ENCODE measurements around the gene ADAM17. TPM values are rescaled to one million over a fixed set of nuclear protein-coding genes. Genes with fewer than 3 reads are reported as not detected.

ADAM17 gene
- total and polyA plus RNA-seq, 9 of the 15 experiments (the other 6 are each of a cell fraction or from before 2014, with no cell fraction given): 5.8 to 30.0 (median 19.0) TPM

DNA sequence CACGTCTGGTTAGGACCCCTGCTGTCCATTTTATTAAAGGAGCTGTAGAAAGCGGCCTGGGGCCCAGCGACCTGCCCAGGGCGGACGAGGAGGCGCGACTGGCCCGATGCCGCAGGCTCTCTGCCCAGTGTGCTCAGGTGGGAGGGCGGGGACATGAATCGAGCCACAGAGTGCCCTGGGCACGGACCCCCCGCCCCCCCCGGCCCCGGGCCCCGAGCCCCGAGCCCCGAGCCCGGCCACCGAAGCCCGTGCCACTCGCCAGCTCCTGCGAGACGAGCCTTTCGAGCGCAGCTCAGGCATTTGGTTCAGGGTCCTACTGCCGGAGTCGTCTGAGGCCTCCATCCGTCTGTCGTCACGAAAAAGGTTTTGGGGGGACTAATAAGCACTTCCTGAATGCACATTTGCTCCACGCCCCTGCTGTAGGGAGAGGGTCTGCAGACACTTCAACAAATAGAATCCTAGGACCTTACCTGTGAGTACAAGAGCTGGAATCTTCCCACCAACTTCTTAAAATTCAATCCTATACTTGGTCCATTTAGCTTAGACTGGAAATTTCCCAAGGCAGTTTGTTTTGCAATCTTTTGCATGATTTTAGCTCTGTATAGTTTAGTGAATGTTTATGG is 602 bp upstream of the ADAM17 start (continued):
- TF ChIP-seq, protein P1, sequence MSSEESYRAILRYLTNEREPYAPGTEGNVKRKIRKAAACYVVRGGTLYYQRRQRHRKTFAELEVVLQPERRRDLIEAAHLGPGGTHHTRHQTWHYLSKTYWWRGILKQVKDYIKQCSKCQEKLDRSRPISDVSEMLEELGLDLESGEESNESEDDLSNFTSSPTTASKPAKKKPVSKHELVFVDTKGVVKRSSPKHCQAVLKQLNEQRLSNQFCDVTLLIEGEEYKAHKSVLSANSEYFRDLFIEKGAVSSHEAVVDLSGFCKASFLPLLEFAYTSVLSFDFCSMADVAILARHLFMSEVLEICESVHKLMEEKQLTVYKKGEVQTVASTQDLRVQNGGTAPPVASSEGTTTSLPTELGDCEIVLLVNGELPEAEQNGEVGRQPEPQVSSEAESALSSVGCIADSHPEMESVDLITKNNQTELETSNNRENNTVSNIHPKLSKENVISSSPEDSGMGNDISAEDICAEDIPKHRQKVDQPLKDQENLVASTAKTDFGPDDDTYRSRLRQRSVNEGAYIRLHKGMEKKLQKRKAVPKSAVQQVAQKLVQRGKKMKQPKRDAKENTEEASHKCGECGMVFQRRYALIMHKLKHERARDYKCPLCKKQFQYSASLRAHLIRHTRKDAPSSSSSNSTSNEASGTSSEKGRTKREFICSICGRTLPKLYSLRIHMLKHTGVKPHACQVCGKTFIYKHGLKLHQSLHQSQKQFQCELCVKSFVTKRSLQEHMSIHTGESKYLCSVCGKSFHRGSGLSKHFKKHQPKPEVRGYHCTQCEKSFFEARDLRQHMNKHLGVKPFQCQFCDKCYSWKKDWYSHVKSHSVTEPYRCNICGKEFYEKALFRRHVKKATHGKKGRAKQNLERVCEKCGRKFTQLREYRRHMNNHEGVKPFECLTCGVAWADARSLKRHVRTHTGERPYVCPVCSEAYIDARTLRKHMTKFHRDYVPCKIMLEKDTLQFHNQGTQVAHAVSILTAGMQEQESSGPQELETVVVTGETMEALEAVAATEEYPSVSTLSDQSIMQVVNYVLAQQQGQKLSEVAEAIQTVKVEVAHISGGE (CRISPR knock-in tag; IDR thresholded peaks at IDR 0.05): peak in 1 of 3 experiments; percentile 15; a peak in 1 of 6 replicates

GRCh38 chr2:9554921-9555296 is 721 bp downstream of the ADAM17 start:
- H3K36me3 ChIP-seq (ENCODE audit: control insufficient read depth, insufficient read depth, low read length): no peaks in the 10 kb centered on the region
- peak; percentile 6 for ATAC-seq
- peak overlapping the region; percentile 92 for H2AFZ ChIP-seq (ENCODE audit: low read depth, low read length)
- peaks cover 9 to 18% of the 10 kb centered on the region in 2 experiments; a peak in 4 of 5 replicates for H3K4me1 ChIP-seq (replicated peaks in 1 of 2; ENCODE audit: control insufficient read depth in 2 of 2, insufficient read depth in 2 of 2, low read length in 2 of 2)
- ChIA-PET CTCF (ENCODE audit: low intra/inter-chr PET ratio) (no interaction called here), POLR2A (interaction anchor here (0.7 to 2.4 kb wide), 19 partner anchors 9 to 387 kb away, joined by 3 to 17 read pairs (median 4); partner anchors contain the start of gene YWHAQ)
- peak in 1 of 4 experiments; percentile 71 for DNase-seq (ENCODE audit: extremely low read depth in 1 of 4, low spot score in 3 of 4)
- peak overlapping the region; percentile 96 to 98 for H3K9ac ChIP-seq (ENCODE audit: insufficient read depth in 1 of 2, low read depth in 2 of 2, low read length in 2 of 2)
- H3K27ac ChIP-seq (ENCODE audit: extremely low read depth, low read depth, low read length): peak overlapping the region; percentile 97
- peaks cover 67% of the 10 kb centered on the region for H3K79me2 ChIP-seq (ENCODE audit: control insufficient read depth, insufficient read depth, low read length)
- peak overlapping the region; percentile 98 for H3K4me2 ChIP-seq (ENCODE audit: insufficient read depth, low read length)
- no peaks in the 10 kb centered on the region for H3K9me1 ChIP-seq (ENCODE audit: control insufficient read depth, insufficient read depth, low read length)
- no peaks in the 10 kb centered on the region for H3K9me3 ChIP-seq (replicated peaks; ENCODE audit: control insufficient read depth, insufficient read depth, low read depth, low read length)
- H4K20me1 ChIP-seq (replicated peaks; ENCODE audit: control insufficient read depth, insufficient read depth, low read length): peaks cover 8% of the 10 kb centered on the region; the same call in 1 of the 2 replicates
- in situ Hi-C loops (cut with MboI) (no loop called here), intact Hi-C loops (cut with micrococcal nuclease) (loop anchor here (5.0 to 10.0 kb wide), 4 partner anchors 77 to 410 kb away; partner anchors contain the start of genes CPSF3, ITGB1BP1 and YWHAQ)
- under 1% methylated on average over 9 of the region's 9 CpGs for WGBS (ENCODE audit: insufficient coverage, low coverage, missing lambda C conversion rate)
- no peak for FAIRE-seq
- no TSS peak for BruUV-seq (replicated peaks)
- no peaks in the 10 kb centered on the region for H3K27me3 ChIP-seq (ENCODE audit: control insufficient read depth in 2 of 2, insufficient read depth in 2 of 2, low read length in 2 of 2)
- H3K4me3 ChIP-seq: peak overlapping the region; percentile 79
- TF ChIP-seq NCOA6 (IDR thresholded peaks at IDR 0.05) (no peak), SETDB1 (IDR thresholded peaks at IDR 0.05; ENCODE audit: low read length) (no peak), CBX5 (IDR thresholded peaks at IDR 0.05; ENCODE audit: borderline replicate concordance, low read depth) (no peak), NFXL1 (CRISPR knock-in tag; IDR thresholded peaks at IDR 0.05) (no peak), POLR2AphosphoS2 (IDR thresholded peaks at IDR 0.05; ENCODE audit: low read length) (peak; percentile 3; the same call in 1 of the 2 replicates), SPI1 (IDR thresholded peaks at IDR 0.05; ENCODE audit: borderline replicate concordance, low read depth, low read length) (peak; percentile 35; the same call in 1 of the 2 replicates), ELF4 (CRISPR knock-in tag; IDR thresholded peaks at IDR 0.05) (no peak), MLLT1 (IDR thresholded peaks at IDR 0.05) (peak; percentile 72 to 84), C11orf30 (IDR thresholded peaks at IDR 0.05; ENCODE audit: low read depth) (0 out of 2 replicates have a peak, but pooled peaks have one; percentile 1), KDM5B (IDR thresholded peaks at IDR 0.05; ENCODE audit: insufficient replicate concordance, low read depth, low read length) (peak; percentile 23), BACH1 (tag; IDR thresholded peaks at IDR 0.05) (no peak), MTA3 (IDR thresholded peaks at IDR 0.05; ENCODE audit: borderline replicate concordance) (0 out of 2 replicates have a peak, but pooled peaks have one; percentile 28)
- TF ChIP-seq, protein P2, sequence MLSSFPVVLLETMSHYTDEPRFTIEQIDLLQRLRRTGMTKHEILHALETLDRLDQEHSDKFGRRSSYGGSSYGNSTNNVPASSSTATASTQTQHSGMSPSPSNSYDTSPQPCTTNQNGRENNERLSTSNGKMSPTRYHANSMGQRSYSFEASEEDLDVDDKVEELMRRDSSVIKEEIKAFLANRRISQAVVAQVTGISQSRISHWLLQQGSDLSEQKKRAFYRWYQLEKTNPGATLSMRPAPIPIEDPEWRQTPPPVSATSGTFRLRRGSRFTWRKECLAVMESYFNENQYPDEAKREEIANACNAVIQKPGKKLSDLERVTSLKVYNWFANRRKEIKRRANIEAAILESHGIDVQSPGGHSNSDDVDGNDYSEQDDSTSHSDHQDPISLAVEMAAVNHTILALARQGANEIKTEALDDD (IDR thresholded peaks at IDR 0.05): no peak
